Fibroblast of skin of left biceps (primary cell): ENCODE results near the gene NSFL1C.
"Not testable (repeated sequence)": the region's sequence is repeated elsewhere in the genome, so short reads cannot be mapped to it uniquely, and the experiment has no call there.

Experiments
- DNase-seq, 2 experiments: peaks; one replicate each; pipeline ENCODE4 v3.0.0-alpha.2; 2013; ENCODE audit warnings: low read depth in 2 of 2

Gene NSFL1C

GRCh38 chr20:1423625-1424106 lies 43.0 kb downstream of the NSFL1C start:
- no peak for DNase-seq

- DNase-seq = no peak
Observed at GRCh38 chr20:1423206-1423605, 43.4 kb downstream of the NSFL1C start.

DNA sequence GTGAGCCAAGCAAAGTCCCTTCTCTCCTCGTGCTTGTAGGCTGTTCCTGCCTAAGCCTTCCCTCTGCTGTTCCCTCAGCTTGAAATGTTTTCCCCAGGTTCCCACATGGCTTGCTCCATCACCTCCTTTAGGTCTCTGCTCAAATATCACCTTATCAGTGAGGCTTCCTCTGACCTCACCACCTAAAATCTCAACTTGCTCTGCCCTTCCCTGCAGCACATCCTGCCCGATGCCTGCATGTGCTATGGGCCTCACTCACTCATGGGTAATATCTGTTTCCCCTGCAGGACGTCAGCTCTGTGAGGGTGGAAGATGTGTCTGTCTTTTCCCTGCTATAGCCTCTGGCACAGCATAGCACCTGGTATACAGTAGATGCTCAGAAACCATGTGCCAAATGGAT lies 43.9 kb downstream of the NSFL1C start:
- no peak for DNase-seq

GRCh38 chr20:1420066-1420465 lies 46.6 kb downstream of the NSFL1C start:
- DNase-seq = no peak

DNA sequence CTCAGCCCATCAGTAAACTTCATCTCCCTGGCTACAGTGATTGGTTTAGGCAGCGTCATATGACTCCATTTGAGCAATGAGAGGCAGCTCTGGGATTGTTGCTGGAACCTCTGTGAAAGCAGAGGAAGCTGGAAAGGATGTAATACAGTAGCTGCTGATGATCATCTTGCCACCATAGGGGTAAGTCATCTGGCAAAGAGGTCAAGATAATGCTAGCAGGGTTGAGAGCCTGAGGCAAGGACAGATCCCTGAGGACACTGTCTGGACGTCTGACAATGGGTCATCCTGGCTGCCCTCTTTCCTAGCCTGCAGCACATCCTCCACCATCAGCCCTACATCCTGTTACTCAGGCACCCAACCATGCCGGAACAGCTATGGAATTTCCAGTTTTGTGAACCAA lies 48.3 kb downstream of the NSFL1C start:
- DNase-seq = no peak

DNA sequence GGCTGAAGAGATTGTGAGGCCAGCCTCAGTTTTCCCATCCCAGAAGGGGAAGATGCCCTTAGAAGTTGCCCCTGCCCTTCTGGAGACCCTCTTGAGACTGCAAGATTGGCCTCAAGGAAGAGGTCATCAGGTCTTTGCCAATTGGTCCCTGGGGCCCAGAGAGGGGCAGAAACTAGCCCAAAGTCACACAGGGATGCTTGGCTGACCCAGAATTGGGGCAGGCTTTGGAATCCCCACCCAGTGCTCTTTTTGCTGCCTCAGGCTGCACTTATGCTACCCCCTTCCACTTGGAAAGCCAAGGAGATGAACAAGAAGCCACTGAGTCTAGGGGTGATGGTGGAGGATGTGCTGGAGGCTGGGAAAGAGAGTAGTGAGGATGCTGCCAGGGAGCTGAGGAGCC lies 48.9 kb downstream of the NSFL1C start:
- DNase-seq = no peak

GRCh38 chr20:1417273-1417672 lies 49.4 kb downstream of the NSFL1C start:
- DNase-seq = no peak

DNA sequence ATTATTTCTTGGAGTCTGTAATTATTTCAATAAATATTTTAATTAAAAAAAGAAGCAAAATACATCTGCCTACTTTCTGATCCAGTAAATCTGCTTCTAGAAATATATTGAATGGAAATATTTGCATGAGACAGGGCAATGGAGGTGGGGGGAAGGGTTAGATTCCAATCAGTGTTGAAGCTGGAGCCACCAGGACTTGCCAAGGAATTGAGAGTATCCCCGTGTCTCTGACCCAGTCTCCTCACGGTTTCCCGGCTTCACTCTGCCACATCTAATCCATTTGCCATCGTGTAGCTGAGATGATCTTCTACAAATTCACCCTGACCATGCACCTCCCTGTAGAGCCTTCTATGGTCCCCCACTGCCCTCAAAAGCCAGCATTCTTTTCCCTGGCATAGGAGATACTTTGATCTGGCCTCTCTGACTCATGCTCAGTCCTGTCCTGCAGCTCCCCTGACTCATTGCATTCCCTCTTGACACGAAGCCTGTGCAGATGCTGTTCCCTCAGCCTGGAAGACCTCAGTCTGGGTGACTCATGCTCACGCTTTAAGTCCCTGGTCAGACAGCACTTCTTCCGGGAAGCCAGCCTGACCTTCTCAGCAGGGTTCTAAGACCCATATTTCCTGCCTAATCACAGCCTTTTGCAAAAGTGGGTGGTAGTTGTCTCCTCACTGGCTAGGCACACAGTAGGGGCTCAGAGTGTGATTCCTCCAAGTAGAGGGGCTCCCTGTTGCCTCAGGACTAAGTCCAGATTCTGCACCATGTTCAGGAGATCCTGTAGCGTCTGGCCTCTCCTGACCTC lies 50.8 kb downstream of the NSFL1C start:
- DNase-seq = peak in 1 of 2 experiments; percentile 32

DNA sequence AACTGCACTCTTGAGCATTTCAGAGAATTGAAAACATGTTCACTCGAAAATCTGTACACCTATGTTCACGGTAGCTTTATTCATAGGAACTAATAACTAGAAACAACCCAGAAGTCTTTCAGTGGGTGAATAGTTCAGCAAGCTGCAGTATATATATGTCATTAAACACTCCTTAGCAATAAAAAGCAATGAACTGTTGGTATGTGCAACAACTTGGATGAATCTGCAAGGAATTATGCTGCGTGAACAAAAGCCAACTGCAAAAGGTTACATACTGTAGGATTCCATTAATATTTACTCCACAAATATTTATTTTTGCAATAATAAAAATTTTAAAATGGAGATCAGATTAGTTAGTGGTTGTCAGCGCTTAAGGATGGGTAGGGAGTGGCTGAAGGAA lies 51.7 kb downstream of the NSFL1C start:
- DNase-seq = no peak

DNA sequence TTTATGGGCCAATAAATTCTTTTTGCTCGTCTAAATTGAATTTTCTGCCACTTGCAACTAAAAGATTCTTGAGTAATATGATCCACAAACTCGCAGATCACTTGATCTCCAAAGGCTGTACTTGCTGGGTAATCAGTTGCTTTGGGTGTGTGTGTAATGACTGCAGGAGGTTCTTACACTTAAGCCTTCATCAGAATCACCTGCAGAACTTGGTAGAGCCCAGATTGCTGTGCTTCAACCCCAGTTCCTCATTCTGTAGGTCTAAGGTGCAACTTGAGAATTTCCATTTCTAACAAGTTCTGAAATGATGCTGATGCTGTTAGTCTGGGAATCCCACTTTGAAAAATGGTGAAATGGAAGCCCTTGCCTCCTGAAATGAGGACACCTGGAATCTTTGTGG lies 60.8 kb downstream of the NSFL1C start:
- DNase-seq = no peak

- DNase-seq = no peak
Observed at GRCh38 chr20:1403624-1404023, 63.0 kb downstream of the NSFL1C start.

DNA sequence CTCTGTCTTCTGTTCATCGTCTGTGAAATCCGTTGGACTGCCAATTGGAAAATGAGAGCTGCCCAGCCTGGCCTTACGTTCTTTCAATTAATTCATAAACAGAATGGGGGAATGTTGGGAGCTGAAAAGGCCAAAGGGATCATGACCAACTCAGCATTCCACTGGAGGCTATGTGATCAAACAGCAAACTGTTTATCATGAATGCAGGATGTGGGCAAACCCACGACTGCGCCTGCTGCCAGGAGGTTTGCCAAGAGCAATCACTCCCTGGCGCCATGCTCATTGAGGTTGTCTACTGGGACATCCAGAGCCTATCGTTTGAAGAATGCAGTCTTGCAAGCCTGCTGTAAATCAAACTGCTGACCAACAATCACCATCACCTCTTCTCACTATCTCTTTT lies 64.5 kb downstream of the NSFL1C start:
- no peak for DNase-seq

DNA sequence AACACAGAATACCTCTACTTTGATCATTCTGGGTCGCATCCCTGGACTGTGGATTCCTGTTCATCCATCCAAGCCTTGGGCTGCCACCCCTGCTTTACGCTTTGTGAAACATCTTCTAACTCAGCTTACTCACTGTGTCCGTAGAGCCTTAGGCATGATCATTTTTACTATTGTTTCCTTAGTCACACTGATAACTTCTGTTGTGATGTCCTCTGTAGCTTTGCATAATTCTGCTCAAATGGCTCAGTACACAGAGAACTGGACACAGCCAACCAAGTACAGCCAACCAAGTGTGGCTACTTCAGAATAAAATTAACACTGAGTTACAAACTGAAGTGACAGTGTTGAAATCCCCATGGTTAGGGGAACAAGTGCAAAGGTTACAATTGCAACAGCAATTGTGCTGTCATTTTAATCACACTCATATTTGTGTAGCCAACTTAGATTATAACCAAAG lies 65.2 kb downstream of the NSFL1C start:
- DNase-seq = no peak

GRCh38 chr20:1399678-1400366 lies 66.8 kb downstream of the NSFL1C start:
- DNase-seq = not testable (repeated sequence)

DNA sequence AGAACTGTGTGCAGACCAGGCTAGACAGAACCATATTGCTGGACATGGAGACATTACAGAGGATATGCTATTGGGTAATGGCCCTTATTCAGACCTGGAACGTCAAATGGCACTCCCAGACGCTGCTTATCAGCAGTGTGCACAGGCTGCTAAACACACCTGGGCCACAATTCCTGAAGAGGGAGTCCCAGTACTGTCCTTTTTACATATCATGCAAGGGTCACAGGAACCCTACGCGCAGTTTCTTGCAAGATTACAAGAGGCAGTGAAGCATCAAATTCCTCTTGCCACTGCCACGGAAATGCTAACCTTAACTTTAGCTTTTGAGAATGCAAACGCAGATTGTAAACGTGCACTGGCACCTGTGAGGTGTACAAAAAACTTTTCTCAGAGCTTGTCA lies 68.5 kb downstream of the NSFL1C start:
- not testable (repeated sequence) for DNase-seq

GRCh38 chr20:1397710-1398109 lies 68.9 kb downstream of the NSFL1C start:
- no peak for DNase-seq

DNA sequence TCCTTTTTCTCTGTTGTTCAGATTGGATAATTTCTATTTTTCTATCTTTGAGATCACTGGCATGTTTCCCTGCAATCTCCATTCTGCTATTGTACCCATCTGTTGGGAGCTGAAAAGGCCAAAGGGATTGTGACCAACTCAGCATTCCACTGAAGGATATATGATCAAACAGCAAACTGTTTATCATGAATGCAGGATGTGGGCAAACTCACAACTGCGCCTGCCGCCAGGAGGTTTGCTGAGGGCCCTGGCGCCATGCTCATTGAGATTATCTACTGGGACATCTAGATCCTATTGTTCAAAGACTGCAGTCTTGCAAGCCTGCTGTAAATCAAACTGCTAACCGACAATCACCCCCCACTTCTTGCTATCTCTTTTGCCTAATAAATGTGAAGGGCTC lies 69.9 kb downstream of the NSFL1C start:
- DNase-seq = no peak

GRCh38 chr20:1396264-1396663 lies 70.4 kb downstream of the NSFL1C start:
- no peak for DNase-seq

DNA sequence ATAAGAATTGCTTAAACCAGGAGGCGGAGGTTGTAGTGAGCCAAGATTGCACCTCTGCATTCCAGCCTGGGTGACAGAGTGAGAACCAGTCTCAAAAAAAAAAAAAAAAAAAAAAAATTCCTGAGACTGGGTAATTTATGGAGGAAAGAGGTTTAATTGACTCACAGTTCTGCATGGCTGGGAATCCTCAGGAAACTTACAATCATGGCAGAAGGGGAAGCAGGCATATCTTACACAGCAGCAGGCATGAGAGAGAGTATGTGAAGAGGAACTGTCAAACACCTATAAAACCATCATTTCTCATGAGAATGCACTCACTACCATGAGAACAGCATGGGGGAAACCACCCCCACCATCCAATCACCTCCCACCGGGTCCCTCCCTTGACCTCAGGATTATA lies 72.0 kb downstream of the NSFL1C start:
- DNase-seq = no peak

DNA sequence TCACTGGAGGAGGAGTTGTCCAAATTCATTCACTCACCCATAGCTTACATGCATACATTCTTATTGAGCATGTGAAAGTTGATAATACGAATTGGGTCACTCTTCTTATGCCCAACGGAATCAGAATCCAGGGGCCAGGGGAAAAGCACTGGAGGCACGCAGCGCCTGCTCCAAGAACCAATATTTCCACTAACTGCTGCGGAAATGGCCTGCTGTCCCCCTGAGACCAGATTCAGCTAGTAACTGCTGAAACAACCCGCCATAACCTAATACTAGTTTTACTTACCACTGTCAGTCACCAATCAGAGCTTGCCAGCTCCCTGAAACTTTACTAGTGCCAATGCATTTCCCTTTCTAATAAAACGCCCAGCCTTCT lies 73.2 kb downstream of the NSFL1C start:
- no peak for DNase-seq

GRCh38 chr20:1392693-1393506 lies 73.7 kb downstream of the NSFL1C start, which contains the start of gene FKBP1A:
Gene FKBP1A, minus strand, starts transcription at chr20:1393054. Its CDS starts 56 bp downstream, at chr20:1392998.
- DNase-seq = peak; percentile 60 to 70

- no peak for DNase-seq
Observed at GRCh38 chr20:1392443-1392692, 74.3 kb downstream of the NSFL1C start.
